Epithelial cell of proximal tubule (primary cell): ENCODE results near the gene NDUFS8. TPM values are rescaled to one million over a fixed set of nuclear protein-coding genes. Genes with fewer than 3 reads are reported as not detected.
A peak's percentile ranks its signal among the peaks of the same experiment; 100 is the strongest.

Source experiments
- DNase-seq: peaks from one replicate; pipeline ENCODE4 v3.0.0-alpha.2; 2011; ENCODE audit warnings: low read depth
- H3K4me3 ChIP-seq: 2 replicates; pipeline ENCODE4 v1.5.1; 2011; ENCODE audit warnings: low read depth, mild to moderate bottlenecking, low read length
- total RNA-seq: library from RNA; depleted of rRNA; stranded (reverse); fragments of >200 nt; gene quantifications from 2 replicates; pipeline ENCODE4 v1.2.3, GENCODE V29; 2015
- TF ChIP-seq, protein P1 (sequence below): conservative IDR thresholded peaks from 2 replicates; pipeline ENCODE4 v1.5.1; 2012; ENCODE audit warnings: low read depth, mild to moderate bottlenecking, low read length

Gene NDUFS8
- total RNA-seq, 1 donor from 2014 or later, result 345 TPM

DNA sequence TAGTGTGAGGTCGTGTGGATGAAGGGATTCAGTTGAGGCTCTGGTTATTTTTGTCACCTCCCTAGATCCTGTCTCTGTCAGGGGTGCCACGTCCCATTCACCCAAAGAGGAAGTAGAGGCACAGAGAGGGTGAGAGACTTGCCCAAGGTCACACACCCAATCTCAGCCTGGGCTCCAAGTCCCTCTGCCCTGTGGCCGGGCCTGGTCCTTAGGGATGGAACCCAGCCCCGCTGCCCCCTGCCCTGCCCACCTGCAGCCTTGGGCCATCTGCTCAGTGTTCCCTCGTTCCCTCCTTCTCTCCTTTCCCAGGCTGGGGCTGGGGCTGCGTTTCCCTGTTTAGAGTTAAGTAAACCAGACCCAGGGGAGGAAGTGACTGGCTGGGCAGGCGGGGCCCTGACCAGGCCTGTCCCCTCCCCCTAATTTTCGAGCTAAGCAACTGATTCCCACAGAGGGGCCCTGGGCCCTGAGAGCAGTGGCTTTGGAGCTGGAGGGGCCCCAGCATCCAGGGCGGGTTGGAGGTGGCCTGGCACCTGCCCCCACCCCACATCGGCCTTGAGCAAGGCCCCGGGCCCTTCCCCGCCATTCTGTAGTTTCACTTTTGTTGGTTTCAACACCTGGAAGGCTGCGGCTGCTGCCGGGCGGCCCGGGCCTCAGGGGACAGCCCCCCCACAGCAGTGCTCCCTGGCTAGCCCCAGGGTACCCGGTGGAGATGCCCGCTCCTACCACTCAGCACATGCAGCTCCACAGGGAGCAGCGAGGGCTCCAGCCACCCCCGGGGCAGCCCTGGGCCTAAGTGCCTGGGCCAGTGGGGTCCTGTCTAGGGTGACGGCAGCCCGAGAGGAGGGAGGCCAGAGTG, 9.8 kb downstream of the NDUFS8 start:
- peak overlapping the region; percentile 82 for H3K4me3 ChIP-seq
- DNase-seq, result no peak
- TF ChIP-seq, protein P1, sequence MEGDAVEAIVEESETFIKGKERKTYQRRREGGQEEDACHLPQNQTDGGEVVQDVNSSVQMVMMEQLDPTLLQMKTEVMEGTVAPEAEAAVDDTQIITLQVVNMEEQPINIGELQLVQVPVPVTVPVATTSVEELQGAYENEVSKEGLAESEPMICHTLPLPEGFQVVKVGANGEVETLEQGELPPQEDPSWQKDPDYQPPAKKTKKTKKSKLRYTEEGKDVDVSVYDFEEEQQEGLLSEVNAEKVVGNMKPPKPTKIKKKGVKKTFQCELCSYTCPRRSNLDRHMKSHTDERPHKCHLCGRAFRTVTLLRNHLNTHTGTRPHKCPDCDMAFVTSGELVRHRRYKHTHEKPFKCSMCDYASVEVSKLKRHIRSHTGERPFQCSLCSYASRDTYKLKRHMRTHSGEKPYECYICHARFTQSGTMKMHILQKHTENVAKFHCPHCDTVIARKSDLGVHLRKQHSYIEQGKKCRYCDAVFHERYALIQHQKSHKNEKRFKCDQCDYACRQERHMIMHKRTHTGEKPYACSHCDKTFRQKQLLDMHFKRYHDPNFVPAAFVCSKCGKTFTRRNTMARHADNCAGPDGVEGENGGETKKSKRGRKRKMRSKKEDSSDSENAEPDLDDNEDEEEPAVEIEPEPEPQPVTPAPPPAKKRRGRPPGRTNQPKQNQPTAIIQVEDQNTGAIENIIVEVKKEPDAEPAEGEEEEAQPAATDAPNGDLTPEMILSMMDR, result no peak

DNA sequence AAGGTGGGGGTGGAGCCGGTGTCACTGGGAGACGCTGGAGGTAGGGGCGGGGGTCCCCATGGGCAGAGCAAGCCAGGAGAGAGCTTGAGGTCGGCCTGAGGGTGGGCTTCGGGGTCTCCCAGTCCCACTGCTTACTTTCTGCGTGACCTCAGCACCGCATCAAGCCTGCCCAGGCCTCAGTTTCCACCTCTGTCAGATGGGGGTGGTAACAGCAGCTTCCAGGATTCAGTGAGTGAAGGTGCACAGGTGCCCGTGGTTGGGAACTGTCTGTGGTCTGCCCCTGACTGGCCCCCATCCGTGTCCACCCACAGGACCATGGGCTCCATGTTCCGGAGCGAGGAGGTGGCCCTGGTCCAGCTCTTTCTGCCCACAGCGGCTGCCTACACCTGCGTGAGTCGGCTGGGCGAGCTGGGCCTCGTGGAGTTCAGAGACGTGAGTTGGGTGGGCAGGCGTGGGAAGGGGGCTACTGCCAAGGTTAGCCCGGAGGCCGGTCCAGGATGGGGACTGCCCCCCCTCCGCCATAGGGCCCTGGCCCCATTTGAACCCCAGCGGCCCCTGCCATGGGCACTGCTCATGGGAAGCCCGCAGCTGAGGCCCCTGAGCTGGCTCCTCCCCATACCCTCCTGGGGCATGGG, 10.6 kb downstream of the NDUFS8 start:
- TF ChIP-seq, protein P1, result no peak
- DNase-seq, result no peak
- H3K4me3 ChIP-seq, result no peak overlapping the region

DNA sequence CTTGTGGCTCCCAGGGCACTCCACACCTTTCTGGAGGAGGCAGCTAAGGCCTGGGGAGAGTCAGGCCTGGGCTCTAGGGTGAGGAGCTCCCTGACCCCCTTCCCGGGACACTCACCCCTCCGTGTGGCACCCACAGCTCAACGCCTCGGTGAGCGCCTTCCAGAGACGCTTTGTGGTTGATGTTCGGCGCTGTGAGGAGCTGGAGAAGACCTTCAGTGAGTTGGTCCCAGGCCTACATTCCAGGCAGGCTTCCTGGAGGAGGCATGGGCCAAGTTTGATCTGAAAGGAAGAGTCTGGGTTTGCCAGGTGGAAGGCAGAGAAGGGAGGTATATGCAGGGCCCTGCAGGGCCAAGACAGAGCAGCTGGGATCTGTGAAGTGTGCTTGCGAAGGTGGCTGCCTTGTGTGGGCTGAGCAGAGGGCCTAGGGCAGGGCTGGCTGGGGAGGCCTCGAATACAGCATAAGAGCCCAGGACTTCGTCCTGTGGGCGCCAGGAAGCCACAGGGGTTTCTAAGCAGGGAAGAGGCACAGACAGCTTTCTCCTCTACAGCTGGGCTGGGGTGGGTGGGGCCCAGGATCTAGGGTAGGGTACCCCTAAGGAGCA, 11.2 kb downstream of the NDUFS8 start:
- TF ChIP-seq, protein P1, result no peak
- no peak overlapping the region for H3K4me3 ChIP-seq
- no peak for DNase-seq

DNA sequence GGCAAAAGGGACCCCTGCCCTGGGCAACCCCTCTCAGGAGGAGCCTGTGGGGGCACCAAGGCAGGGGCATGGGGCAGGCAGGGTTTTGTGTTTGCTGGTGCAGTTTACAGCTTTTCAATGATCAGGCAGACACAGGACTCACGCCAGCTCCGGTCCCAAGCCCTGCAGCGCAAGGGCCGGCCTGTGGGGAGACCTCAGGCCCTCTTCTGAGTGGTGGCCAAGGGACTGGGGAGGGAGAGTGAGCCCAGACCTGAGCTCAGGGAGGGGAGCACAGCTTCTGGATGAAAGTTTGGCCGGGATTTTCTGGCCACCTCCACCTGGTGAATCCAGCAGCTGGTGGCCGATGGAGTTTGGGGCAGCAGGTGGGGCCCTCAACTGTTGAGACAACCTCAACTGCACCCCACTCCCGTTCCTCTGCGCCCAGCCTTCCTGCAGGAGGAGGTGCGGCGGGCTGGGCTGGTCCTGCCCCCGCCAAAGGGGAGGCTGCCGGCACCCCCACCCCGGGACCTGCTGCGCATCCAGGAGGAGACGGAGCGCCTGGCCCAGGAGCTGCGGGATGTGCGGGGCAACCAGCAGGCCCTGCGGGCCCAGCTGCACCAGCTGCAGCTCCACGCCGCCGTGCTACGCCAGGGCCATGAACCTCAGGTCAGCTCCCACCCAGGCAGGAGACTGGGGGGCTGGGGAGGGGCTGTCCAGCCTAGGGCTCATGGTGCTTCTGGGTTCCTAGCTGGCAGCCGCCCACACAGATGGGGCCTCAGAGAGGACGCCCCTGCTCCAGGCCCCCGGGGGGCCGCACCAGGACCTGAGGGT, 11.9 kb downstream of the NDUFS8 start:
- no peak for DNase-seq
- TF ChIP-seq, protein P1, result no peak
- H3K4me3 ChIP-seq, result no peak overlapping the region

DNA sequence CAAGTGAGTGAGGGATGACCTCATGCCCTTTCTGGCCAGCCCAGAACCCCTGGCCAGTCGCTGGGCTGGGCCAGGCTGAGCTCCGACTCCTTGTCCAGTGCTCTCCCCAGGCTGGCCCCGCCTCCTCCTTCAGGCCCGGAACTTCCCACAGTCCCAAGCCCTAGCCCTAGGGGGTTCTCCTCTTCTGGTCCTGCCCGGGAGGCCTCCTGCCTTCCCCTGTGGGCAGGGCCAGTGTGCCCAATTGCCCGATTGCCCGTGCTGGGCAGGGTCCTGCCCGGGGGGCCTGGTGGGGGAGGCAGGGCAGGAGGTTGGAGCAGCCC, 12.5 kb downstream of the NDUFS8 start:
- TF ChIP-seq, protein P1, result no peak
- no peak for DNase-seq
- H3K4me3 ChIP-seq, result no peak overlapping the region

DNA sequence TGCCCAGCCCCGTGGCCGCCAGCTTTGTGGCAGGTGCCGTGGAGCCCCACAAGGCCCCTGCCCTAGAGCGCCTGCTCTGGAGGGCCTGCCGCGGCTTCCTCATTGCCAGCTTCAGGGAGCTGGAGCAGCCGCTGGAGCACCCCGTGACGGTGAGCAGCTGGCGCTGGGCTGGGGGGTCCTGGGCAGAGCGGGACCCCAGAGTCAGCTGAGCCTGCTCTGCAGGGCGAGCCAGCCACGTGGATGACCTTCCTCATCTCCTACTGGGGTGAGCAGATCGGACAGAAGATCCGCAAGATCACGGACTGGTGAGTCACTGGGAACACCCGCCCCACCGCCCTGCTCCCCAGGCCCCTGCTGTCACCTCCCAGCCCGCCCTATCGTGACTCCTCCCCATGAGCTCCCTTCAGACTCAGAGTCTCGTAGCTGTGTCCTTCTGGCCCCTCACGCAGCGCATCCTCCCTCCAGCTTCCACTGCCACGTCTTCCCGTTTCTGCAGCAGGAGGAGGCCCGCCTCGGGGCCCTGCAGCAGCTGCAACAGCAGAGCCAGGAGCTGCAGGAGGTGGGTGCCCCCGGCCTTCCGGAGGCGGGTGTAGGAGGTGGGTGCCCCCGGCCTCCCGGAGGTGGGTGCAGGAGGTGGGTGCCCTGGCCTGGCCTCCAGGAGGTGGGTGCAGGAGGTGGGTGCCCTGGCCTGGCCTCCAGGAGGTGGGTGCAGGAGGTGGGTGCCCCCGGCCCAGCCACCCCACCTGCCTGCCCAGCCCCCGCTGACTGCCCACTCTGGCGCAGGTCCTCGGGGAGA, 13.1 kb downstream of the NDUFS8 start:
- H3K4me3 ChIP-seq, result no peak overlapping the region
- TF ChIP-seq, protein P1, result no peak
- no peak for DNase-seq
